ENCODE measurements around the gene VASN.
"Not testable (repeated sequence)": the region's sequence is repeated elsewhere in the genome, so short reads cannot be mapped to it uniquely, and the experiment has no call there.

The VASN gene

GRCh38 chr16:4371357-4372000 lies at the start of gene VASN:
TSS of gene VASN (plus strand) at chr16:4371848. CDS start at chr16:4380878, 9,030 bp downstream.
- no peak for DNase-seq (ENCODE audit: low read depth, low spot score)

DNA sequence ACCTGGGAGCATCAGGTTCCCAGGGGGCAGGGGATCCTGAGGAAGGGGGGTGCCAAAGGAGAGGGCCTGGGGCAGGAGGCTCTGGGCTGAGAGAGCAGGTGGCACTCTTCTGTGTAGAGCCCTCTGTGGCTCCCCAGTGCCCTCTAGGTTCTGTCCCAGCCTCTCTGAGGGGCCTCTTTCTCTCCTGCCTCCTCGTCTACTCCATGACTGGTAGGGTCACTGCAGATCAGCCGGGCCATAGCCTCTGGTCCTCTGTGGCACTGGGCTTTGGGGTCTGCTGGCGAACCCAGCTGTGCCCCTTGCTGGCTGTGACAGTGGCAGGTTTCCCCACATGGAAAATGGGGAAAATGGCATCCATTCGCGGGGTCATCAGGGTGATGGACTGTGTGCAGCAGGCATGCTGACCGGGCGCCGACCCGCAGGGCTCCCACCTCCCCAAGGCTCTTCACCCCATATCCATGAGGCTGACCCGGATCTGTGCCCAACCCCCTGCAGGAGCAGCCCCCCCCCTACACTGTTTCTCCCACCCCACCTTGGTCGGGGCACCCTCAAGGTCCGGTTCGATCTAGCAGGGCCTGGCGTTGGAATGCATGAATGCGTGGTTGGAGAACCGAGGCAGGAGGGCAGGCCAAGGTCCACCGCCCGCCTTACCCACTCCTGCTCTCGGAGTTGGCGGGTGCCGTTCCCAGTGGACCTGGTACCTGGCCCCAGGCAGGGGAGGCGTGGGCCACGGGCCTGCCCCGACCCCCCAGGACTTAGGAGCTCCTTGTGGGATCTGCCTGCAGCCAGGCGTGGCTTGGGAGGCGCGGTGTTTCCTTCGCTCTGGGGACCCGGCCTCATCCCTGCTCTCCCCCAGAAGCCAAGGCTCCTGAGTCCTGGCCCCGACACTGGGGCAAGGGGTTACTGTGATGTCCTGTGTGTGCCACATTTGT lies 49.3 kb upstream of the VASN start:
- no peak for DNase-seq (ENCODE audit: low read depth, low spot score)

- DNase-seq (ENCODE audit: low read depth, low spot score): no peak
These were observed 48.4 kb upstream of the VASN start for GRCh38 chr16:4323071-4323844.

GRCh38 chr16:4323845-4324488 lies 47.7 kb upstream of the VASN start:
- DNase-seq (ENCODE audit: low read depth, low spot score): no peak

DNA sequence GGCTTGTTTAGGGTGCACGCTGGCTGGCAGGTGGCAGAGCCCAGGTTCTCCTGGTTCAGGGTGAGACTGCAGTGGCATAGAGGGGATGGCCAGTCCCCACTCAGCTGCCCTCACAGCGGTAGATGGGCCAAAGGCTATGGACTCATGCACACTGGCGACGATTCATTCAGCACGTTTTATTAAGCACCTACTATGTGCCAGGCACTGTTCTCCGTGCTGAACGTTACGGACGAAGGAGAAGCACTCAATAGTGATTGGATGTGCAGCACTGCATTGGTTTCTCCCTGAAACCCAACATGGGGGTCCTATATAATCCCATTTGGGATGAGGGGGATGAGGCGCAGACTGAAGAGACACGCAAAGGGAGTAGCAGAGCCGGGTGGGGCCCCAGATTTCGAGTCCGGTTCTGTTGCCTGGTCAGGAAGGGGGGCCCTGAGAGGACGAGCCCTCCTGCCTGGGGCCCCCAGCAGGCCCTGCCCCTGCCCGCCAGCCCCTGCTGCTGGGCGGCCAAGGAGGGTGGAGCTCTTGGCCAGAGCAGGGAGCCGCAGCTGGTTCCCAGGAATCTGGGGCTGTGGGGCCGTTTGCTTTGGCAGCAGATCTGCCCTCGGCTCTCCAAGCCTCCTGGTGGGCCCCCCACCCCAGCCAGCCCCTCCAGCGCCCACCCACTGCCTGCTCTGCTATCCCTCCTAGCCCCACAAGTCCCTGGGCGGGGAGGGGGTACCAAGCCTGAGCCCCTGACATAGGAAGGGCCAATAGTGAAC lies 47.0 kb upstream of the VASN start:
- no peak for DNase-seq (ENCODE audit: low read depth, low spot score)

- no peak for DNase-seq (ENCODE audit: low read depth, low spot score)
These were observed 46.3 kb upstream of the VASN start for GRCh38 chr16:4325253-4325758.

DNA sequence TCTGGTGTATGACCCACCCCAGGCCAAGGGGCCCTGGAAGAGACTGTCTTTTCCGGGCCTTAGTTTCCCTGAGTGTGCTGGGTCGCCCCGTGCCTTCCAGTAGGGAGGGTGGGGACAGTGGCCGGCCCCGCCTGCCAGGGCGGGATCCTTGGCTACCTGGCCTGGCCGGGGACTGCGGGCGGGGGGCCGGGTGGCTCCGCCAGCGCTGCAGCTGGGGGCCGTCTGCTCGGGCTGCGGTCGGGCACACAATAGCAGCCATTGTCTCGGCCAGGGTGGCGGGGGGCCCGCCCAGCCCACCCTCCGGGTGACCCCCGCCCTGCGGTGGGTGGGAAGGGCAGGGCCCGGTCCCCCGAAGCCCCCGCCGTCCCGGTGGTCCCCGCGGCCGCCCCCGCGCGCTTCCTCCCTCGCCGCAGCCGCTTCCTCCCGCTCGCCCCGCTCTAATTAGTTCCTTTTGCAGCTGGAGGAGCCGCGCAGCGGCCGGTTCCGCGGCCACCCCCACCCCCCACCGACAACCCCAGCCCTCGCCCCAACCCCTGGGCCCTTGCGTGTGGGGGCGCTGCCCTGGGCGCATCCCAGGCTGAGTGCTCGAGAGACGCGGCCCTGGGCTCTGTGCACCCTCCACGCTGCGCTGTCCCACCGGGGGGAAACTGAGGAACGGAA lies 44.1 kb upstream of the VASN start:
- no peak for DNase-seq (ENCODE audit: low read depth, low spot score)

DNA sequence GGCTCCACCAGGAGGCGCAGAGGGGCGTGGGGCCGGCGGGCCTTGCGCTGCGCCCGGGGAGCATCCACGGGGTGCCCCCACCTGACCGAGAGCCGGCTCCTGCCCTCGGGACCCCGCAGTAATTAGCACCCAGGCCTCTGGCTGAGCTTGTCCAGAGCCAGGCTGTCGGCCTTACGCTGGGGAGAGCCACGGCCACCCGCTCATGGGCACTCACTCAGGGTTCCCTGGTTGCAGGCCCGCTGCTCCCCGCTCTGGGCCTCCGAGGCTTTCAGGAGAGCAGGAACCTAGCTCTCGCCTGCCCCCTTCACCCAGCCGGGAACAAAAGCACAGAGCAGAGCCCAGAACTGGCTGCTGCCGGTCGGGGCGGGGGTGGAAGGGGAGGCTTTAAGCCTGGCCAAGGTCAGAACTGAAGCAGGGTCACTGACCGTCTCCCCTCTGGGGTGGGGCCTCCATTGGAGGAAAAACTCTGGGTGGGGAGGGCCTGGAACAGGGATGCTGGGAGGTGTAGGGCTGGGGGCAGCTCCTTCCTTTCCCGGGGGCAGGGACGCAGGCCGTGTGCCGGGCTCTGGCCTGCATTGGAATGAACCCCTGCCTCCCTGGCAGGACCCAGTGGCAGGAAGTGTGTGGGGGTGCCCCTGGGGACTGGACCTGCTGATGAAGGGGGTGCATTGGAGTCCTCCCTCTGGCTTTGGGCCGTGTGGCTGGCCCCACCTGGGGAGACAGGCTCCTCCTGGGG lies 43.4 kb upstream of the VASN start:
- no peak for DNase-seq (ENCODE audit: low read depth, low spot score)

DNA sequence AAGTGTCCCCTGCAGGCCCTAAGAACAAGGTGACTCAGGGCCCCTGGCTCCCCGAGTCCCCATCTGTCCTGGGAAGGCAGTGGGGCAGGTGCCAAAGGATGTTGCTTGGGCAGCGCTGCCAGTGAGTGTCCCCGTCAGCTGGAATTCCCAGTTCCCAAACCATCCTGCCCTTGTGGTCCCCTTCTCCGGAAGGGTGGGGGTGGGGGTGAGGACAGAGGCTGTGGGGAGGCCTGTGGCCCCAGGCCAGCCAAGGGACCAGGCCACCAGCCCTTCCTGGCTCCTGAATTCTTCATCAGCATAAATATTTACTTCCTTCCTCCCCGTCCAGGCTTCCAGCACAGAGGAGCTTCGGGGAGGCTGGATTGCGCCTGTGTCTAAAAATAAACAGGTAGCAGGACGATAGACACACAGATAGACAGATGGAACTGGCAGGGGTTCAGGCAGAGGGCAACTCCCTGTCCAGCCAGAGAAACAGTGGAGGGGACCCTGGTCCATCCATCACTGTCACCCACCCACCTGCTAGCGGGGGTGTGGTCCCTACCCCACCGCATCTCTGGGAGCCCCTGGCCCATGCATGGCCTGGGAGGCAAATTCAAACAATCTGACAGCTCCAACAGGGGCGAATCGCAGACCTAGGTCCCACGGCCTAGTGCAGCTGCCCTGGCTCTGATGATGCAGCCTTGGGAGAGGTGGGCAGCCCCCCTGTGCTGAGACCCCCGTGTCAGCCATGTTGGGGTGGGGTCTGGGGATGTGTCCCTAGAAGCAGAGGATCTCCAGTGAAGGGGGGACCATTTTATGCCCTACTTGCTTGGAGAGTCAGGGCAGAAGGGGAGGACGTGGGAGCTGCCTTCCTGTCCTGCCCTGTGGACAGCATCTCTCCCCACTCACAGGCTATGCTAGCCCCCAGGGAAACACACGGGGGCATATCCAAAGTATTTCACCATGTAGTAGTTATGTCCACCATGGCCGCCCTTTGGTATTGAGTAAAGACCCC lies 42.6 kb upstream of the VASN start:
- no peak for DNase-seq (ENCODE audit: low read depth, low spot score)

GRCh38 chr16:4330277-4330874 lies 41.3 kb upstream of the VASN start:
- DNase-seq (ENCODE audit: low read depth, low spot score): no peak

DNA sequence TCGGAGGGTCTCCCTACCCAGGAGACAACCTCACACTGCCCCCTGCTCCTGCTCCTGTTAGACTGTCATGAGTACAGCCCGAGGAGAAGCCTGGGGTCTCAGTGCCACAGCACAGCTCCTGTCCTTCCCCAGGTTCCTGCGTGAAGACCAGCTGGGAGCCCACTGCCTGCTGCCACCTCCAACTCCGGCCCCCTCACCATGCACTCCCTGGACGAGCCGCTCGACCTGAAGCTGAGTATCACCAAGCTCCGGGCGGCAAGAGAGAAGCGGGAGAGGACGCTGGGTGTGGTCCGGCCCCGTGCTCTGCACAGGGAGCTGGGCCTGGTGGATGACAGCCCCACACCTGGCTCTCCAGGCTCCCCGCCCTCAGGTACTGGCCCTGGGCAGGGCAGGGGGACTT lies 39.6 kb upstream of the VASN start:
- DNase-seq (ENCODE audit: low read depth, low spot score): no peak

- DNase-seq (ENCODE audit: low read depth, low spot score): no peak
These were observed 38.9 kb upstream of the VASN start for GRCh38 chr16:4332623-4333307.

DNA sequence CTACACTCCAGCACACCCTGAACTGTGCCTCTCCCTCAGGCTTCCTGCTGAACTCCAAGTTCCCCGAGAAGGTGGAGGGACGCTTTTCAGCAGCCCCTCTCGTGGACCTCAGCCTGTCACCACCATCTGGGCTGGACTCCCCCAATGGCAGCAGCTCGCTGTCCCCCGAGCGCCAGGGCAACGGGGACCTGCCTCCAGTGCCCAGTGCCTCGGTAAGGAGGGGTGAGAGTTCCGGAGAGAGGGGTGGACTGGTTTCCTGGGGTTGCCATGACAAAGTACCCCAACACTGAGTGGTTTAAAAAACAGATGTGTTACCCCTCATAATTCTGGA lies 38.4 kb upstream of the VASN start:
- no peak for DNase-seq (ENCODE audit: low read depth, low spot score)

- not testable (repeated sequence) for DNase-seq (ENCODE audit: low read depth, low spot score)
These were observed 37.9 kb upstream of the VASN start for GRCh38 chr16:4333714-4334113.

DNA sequence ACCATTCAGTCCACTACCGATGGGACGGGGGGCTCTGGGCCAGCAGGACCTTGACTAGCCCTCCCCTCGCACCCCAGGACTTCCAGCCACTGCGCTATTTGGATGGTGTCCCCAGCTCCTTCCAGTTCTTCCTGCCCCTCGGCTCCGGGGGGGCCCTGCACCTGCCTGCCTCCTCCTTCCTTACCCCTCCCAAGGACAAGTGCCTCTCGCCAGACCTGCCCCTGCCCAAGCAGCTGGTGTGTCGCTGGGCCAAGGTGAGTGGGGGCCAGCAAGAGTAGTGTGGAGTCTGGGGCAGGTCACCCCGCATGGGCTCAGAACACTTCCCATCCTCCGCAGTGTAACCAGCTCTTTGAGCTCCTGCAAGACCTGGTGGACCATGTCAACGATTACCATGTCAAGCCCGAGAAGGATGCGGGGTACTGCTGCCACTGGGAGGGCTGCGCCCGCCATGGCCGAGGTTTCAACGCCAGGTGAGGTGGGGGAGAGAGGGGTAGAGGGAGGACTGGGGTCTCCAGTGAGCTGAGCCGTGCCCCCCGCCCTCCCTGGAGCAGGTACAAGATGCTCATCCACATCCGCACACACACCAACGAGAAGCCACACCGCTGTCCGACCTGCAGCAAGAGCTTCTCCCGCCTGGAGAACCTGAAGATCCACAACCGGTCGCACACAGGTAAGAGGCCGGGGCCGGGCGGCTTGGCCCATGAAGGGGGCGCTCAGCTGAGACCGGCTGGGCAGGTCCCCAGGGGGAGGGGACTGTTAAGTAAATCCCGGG lies 36.7 kb upstream of the VASN start:
- DNase-seq (ENCODE audit: low read depth, low spot score): no peak

GRCh38 chr16:4336701-4337539 lies 34.7 kb upstream of the VASN start:
- DNase-seq (ENCODE audit: low read depth, low spot score): no peak

Data from brain pericyte (primary cell).